ENCODE measurements around the gene GTF3A.

DNA sequence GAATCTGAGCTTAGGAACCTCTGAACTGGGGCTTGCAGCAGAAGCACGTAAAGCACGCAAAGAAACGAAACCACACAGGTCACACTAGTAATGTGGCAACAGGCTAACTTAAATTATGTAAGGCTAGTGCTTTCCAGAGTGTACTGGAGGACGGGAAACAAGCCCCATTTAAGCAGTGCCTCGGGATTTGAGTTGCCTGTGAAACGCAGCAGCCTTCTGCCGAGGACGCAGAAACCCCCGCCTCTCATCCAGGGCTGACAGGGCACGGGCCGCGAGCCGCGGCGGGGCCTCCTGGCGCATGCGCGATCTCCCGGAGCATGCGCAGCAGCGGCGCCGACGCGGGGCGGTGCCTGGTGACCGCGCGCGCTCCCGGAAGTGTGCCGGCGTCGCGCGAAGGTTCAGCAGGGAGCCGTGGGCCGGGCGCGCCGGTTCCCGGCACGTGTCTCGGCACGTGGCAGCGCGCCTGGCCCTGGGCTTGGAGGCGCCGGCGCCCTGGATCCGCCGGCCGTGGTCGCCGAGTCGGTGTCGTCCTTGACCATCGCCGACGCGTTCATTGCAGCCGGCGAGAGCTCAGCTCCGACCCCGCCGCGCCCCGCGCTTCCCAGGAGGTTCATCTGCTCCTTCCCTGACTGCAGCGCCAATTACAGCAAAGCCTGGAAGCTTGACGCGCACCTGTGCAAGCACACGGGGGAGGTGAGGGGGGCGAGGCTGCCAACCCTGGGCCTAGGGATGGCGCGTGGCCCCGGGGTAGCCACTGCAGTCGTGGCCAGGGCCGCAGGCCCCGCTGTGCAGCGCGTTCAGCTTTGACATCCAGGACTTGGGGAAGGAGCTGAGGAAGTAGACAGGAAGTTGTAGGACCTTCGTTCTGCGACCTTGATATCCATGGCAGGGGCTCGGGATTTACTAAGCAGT, at the start of gene GTF3A:
- TF ChIP-seq, protein P1, sequence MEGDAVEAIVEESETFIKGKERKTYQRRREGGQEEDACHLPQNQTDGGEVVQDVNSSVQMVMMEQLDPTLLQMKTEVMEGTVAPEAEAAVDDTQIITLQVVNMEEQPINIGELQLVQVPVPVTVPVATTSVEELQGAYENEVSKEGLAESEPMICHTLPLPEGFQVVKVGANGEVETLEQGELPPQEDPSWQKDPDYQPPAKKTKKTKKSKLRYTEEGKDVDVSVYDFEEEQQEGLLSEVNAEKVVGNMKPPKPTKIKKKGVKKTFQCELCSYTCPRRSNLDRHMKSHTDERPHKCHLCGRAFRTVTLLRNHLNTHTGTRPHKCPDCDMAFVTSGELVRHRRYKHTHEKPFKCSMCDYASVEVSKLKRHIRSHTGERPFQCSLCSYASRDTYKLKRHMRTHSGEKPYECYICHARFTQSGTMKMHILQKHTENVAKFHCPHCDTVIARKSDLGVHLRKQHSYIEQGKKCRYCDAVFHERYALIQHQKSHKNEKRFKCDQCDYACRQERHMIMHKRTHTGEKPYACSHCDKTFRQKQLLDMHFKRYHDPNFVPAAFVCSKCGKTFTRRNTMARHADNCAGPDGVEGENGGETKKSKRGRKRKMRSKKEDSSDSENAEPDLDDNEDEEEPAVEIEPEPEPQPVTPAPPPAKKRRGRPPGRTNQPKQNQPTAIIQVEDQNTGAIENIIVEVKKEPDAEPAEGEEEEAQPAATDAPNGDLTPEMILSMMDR (IDR thresholded peaks at IDR 0.05; ENCODE audit: low read depth, low read length, missing input control) = no peak
- TF ChIP-seq JUND (IDR thresholded peaks at IDR 0.05) (no peak), TAF1 (conservative IDR thresholded peaks at IDR 0.05) (no peak), EGR1 (IDR thresholded peaks at IDR 0.05; ENCODE audit: low read depth in 2 of 2) (no peak), SP1 (IDR thresholded peaks at IDR 0.05) (peak; percentile 42), HNF4G (IDR thresholded peaks at IDR 0.05) (no peak)
- TF ChIP-seq, protein P2, sequence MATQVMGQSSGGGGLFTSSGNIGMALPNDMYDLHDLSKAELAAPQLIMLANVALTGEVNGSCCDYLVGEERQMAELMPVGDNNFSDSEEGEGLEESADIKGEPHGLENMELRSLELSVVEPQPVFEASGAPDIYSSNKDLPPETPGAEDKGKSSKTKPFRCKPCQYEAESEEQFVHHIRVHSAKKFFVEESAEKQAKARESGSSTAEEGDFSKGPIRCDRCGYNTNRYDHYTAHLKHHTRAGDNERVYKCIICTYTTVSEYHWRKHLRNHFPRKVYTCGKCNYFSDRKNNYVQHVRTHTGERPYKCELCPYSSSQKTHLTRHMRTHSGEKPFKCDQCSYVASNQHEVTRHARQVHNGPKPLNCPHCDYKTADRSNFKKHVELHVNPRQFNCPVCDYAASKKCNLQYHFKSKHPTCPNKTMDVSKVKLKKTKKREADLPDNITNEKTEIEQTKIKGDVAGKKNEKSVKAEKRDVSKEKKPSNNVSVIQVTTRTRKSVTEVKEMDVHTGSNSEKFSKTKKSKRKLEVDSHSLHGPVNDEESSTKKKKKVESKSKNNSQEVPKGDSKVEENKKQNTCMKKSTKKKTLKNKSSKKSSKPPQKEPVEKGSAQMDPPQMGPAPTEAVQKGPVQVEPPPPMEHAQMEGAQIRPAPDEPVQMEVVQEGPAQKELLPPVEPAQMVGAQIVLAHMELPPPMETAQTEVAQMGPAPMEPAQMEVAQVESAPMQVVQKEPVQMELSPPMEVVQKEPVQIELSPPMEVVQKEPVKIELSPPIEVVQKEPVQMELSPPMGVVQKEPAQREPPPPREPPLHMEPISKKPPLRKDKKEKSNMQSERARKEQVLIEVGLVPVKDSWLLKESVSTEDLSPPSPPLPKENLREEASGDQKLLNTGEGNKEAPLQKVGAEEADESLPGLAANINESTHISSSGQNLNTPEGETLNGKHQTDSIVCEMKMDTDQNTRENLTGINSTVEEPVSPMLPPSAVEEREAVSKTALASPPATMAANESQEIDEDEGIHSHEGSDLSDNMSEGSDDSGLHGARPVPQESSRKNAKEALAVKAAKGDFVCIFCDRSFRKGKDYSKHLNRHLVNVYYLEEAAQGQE (IDR thresholded peaks at IDR 0.05) = no peak

All from liver (tissue), 3 donors.